OCI-LY3 (cell line): Measurements from ENCODE around the gene RANBP9.

ENCODE experiments used
- H2AFZ ChIP-seq: fragments of 200-600, 300-600 bp; shearing (Covaris generic); 2 replicates; pipeline ENCODE4 v1.6.0; 2014; ENCODE audit warnings: antibody characterized with exemption, low read depth, low read length
- H3K27ac ChIP-seq: fragments of 200-600, 300-600 bp; sonication (generic); 2 replicates; pipeline ENCODE4 v1.5.1; 2014; ENCODE audit warnings: mild to moderate bottlenecking, low read length, moderate library complexity, mixed read lengths
- H3K27me3 ChIP-seq: fragments of 200-600, 300-600 bp; sonication (generic); 2 replicates; pipeline ENCODE4 v1.6.1; 2014; ENCODE audit warnings: low read depth, low read length, mixed read lengths
- H3K36me3 ChIP-seq: fragments of 200-600, 300-600 bp; sonication (generic); replicated peaks from 2 replicates; pipeline ENCODE3; 2014; ENCODE audit warnings: low read depth, low read length, mixed read lengths
- H3K4me1 ChIP-seq: fragments of 300-600, 200-600 bp; sonication (generic); 2 replicates; pipeline ENCODE4 v1.6.1; 2014; ENCODE audit warnings: low read length, mixed read lengths
- H3K4me2 ChIP-seq: fragments of 200-600, 300-600 bp; sonication (generic); 2 replicates; pipeline ENCODE4 v1.6.1; 2014; ENCODE audit warnings: low read length, mixed read lengths
- H3K4me3 ChIP-seq: fragments of 300-600, 200-600 bp; sonication (generic); 2 replicates; pipeline ENCODE4 v1.5.1; 2014; ENCODE audit warnings: antibody characterized with exemption, mild to moderate bottlenecking, low read length, moderate library complexity
- H3K79me2 ChIP-seq: fragments of 300-600, 200-600 bp; shearing (Covaris generic); 2 replicates; pipeline ENCODE4 v1.6.1; 2014; ENCODE audit warnings: mild to moderate bottlenecking, low read length, mixed read lengths
- H3K9ac ChIP-seq: fragments of 300-600, 200-600 bp; shearing (Covaris generic); 2 replicates; pipeline ENCODE4 v1.6.0; 2014; ENCODE audit warnings: mild to moderate bottlenecking, low read length, moderate library complexity
- H3K9me3 ChIP-seq: fragments of 200-600, 300-600 bp; shearing (Covaris generic); 2 replicates; pipeline ENCODE4 v1.6.1; 2014; ENCODE audit warnings: low read length, mixed read lengths; ENCODE audit not compliant: insufficient read depth
- H4K20me1 ChIP-seq: fragments of 200-600, 300-600 bp; sonication (generic); 2 replicates; pipeline ENCODE4 v1.6.1; 2016; ENCODE audit warnings: low read length, mixed read lengths; ENCODE audit not compliant: insufficient read depth
- CTCF ChIP-seq: fragments of 200-600, 300-600 bp; sonication (generic); IDR thresholded peaks from 2 replicates; pipeline ENCODE4 v1.5.1; 2014; ENCODE audit warnings: antibody characterized with exemption, low read length, low read depth
- EZH2phosphoT487 ChIP-seq: fragments of 200-600 bp; shearing (Covaris generic); IDR thresholded peaks from 2 replicates; pipeline ENCODE4 v1.6.1; 2018; ENCODE audit warnings: antibody characterized with exemption, mixed run types, low read depth

Gene RANBP9

GRCh38 chr6:13666194-13667105 is 45.2 kb downstream of the RANBP9 start:
- Histone ChIP-seq H3K79me2 (peaks cover 82% of the 10 kb centered on the region), H3K27me3 (no peaks in the 10 kb centered on the region), H3K36me3 (no peaks in the 10 kb centered on the region), H3K4me2 (no peak overlapping the region), H4K20me1 (0 out of 2 replicates have a peak, but pooled peaks cover 6% of the 10 kb centered on the region), H2AFZ (no peak overlapping the region), H3K9ac (no peak overlapping the region), H3K4me3 (no peak overlapping the region), H3K4me1 (peaks cover 22% of the 10 kb centered on the region), H3K27ac (no peak overlapping the region), H3K9me3 (no peaks in the 10 kb centered on the region)
- TF ChIP-seq CTCF (no peak), EZH2phosphoT487 (no peak)

GRCh38 chr6:13664703-13665352 is 46.8 kb downstream of the RANBP9 start:
- Histone ChIP-seq H3K36me3 (no peaks in the 10 kb centered on the region), H3K79me2 (peaks cover 86% of the 10 kb centered on the region), H3K4me3 (no peak overlapping the region), H3K27ac (no peak overlapping the region), H2AFZ (no peak overlapping the region), H3K27me3 (no peaks in the 10 kb centered on the region), H4K20me1 (0 out of 2 replicates have a peak, but pooled peaks cover 6% of the 10 kb centered on the region), H3K9ac (no peak overlapping the region), H3K4me1 (peaks cover 22% of the 10 kb centered on the region), H3K9me3 (no peaks in the 10 kb centered on the region), H3K4me2 (no peak overlapping the region)
- TF ChIP-seq CTCF (no peak), EZH2phosphoT487 (no peak)

- H3K36me3 ChIP-seq, result no peaks in the 10 kb centered on the region
- no peak overlapping the region for H3K27ac ChIP-seq
- H3K9me3 ChIP-seq, result no peaks in the 10 kb centered on the region
- H3K4me1 ChIP-seq, result peaks cover 22% of the 10 kb centered on the region
- no peak overlapping the region for H3K9ac ChIP-seq
- no peaks in the 10 kb centered on the region for H3K27me3 ChIP-seq
- H3K4me3 ChIP-seq, result no peak overlapping the region
- H2AFZ ChIP-seq, result no peak overlapping the region
- H4K20me1 ChIP-seq, result 0 out of 2 replicates have a peak, but pooled peaks cover 6% of the 10 kb centered on the region
- TF ChIP-seq CTCF (no peak), EZH2phosphoT487 (no peak)
- H3K4me2 ChIP-seq, result no peak overlapping the region
- peaks cover 82% of the 10 kb centered on the region for H3K79me2 ChIP-seq
Observed at GRCh38 chr6:13663986-13664385, 47.6 kb downstream of the RANBP9 start.
